Smooth muscle cell (in vitro differentiated cells): ENCODE measurements around the gene OBSL1. TPM values are rescaled to one million over a fixed set of nuclear protein-coding genes. Genes with fewer than 3 reads are reported as not detected.

Experiments
- DNase-seq: peaks from one replicate; lab custom pipeline; 2025; ENCODE audit not compliant: unreplicated experiment; lab: John Stamatoyannopoulos, UW
- H2AFZ ChIP-seq: fragments of 200-600 bp; sonication (generic); 2 replicates; pipeline ENCODE4 v1.6.0; 2016; ENCODE audit warnings: antibody characterized with exemption, low read depth, mild to moderate bottlenecking
- H3F3A ChIP-seq: fragments of 200-600 bp; sonication (generic); 2 replicates; pipeline ENCODE4 v1.6.0; 2017; ENCODE audit warnings: antibody characterized with exemption, low read depth
- H3K27ac ChIP-seq: fragments of 200-600 bp; sonication (generic); 2 replicates; pipeline ENCODE4 v1.5.1; 2016; ENCODE audit warnings: low read depth, mild to moderate bottlenecking
- H3K27me3 ChIP-seq: fragments of 200-600 bp; sonication (generic); 2 replicates; pipeline ENCODE4 v1.6.1; 2016; ENCODE audit warnings: low read depth, mild to moderate bottlenecking
- H3K36me3 ChIP-seq: fragments of 200-600 bp; sonication (generic); 2 replicates; pipeline ENCODE4 v1.5.1; 2016; ENCODE audit warnings: low read depth
- H3K4me1 ChIP-seq: fragments of 200-600 bp; sonication (generic); 2 replicates; pipeline ENCODE4 v1.5.1; 2016; ENCODE audit warnings: low read depth
- H3K4me2 ChIP-seq: fragments of 200-600 bp; sonication (generic); 2 replicates; pipeline ENCODE4 v1.6.0; 2016; ENCODE audit warnings: mild to moderate bottlenecking
- H3K4me3 ChIP-seq: fragments of 200-600 bp; sonication (generic); 2 replicates; pipeline ENCODE4 v1.5.1; 2016; ENCODE audit warnings: mild to moderate bottlenecking
- H3K79me2 ChIP-seq: fragments of 200-600 bp; sonication (generic); 2 replicates; pipeline ENCODE4 v1.6.0; 2016; ENCODE audit warnings: low read depth, mild to moderate bottlenecking
- H3K9ac ChIP-seq: fragments of 200-600 bp; sonication (generic); 2 replicates; pipeline ENCODE4 v1.6.0; 2016; ENCODE audit warnings: low read depth
- H3K9me3 ChIP-seq: fragments of 200-600 bp; sonication (generic); replicated peaks from 2 replicates; pipeline ENCODE4 v1.5.1; 2016; ENCODE audit warnings: low read depth
- H4K20me1 ChIP-seq: fragments of 200-600 bp; sonication (generic); 2 replicates; pipeline ENCODE4 v1.6.0; 2016; ENCODE audit warnings: low read depth
- CTCF ChIP-seq: fragments of 200-600 bp; sonication (generic); IDR thresholded peaks from 2 replicates; pipeline ENCODE4 v1.5.1; 2017; ENCODE audit warnings: borderline replicate concordance, mild to moderate bottlenecking, antibody characterized with exemption; ENCODE audit not compliant: insufficient read depth, poor library complexity, severe bottlenecking
- WGBS: methylation state at CpG from one replicate; pipeline ENCODE4 v1.1.7; 2016; ENCODE audit warnings: low lambda C conversion rate; 5-methylcytosine and 5-hydroxymethylcytosine counted together
- polyA plus RNA-seq: library from polyadenylated mRNA; unstranded; fragments of >200 nt; fragmentation: Nextera tagmentation; extraction: Ambion mirVana; gene quantifications from 2 replicates; pipeline ENCODE4 v1.2.1, GENCODE V29; 2016
- total RNA-seq: library from RNA; depleted of rRNA; stranded (reverse); fragments of >200 nt; gene quantifications from 2 replicates; pipeline ENCODE4 v1.2.3, GENCODE V29; 2014

OBSL1 gene
- total and polyA plus RNA-seq, 2 experiments from 2014 or later = 51.1 to 71.9 TPM

- no peak for TF ChIP-seq CTCF
- no peak overlapping the region for H3K4me2 ChIP-seq
- H3K36me3 ChIP-seq = no peaks in the 10 kb centered on the region
- WGBS = 88% methylated on average over 16 of the region's 17 CpGs
- no peak overlapping the region for H3K4me3 ChIP-seq
- H3K27me3 ChIP-seq = peaks cover 21% of the 10 kb centered on the region
- H3K27ac ChIP-seq = no peak overlapping the region
- no peaks in the 10 kb centered on the region for H3F3A ChIP-seq
- H3K9me3 ChIP-seq = no peaks in the 10 kb centered on the region
- H4K20me1 ChIP-seq = no peaks in the 10 kb centered on the region
- H3K9ac ChIP-seq = no peak overlapping the region
- no peak overlapping the region for H2AFZ ChIP-seq
- H3K4me1 ChIP-seq = peaks cover 38% of the 10 kb centered on the region
- H3K79me2 ChIP-seq = no peaks in the 10 kb centered on the region
- DNase-seq = no peak
Observed at GRCh38 chr2:219515874-219516629, 55.3 kb downstream of the OBSL1 start.

GRCh38 chr2:219514836-219515235, 56.5 kb downstream of the OBSL1 start:
- Histone ChIP-seq H3K4me1 (peaks cover 39% of the 10 kb centered on the region), H3K27ac (no peak overlapping the region), H3K9ac (no peak overlapping the region), H3K4me2 (no peak overlapping the region), H3K79me2 (no peaks in the 10 kb centered on the region), H3K27me3 (peaks cover 21% of the 10 kb centered on the region), H2AFZ (no peak overlapping the region), H3F3A (no peaks in the 10 kb centered on the region), H3K9me3 (no peaks in the 10 kb centered on the region), H4K20me1 (no peaks in the 10 kb centered on the region), H3K36me3 (no peaks in the 10 kb centered on the region), H3K4me3 (no peak overlapping the region)
- WGBS = 95% methylated on average over 21 of the region's 21 CpGs
- no peak for DNase-seq
- TF ChIP-seq CTCF = no peak

- Histone ChIP-seq H4K20me1 (no peaks in the 10 kb centered on the region), H3K27me3 (peaks cover 21% of the 10 kb centered on the region), H3K27ac (no peak within 1 kb of the TSS), H3K79me2 (no peaks in the 10 kb centered on the region), H3K9me3 (no peaks in the 10 kb centered on the region), H3K9ac (no peak within 1 kb of the TSS), H2AFZ (no peak within 1 kb of the TSS), H3K4me2 (peak within 1 kb of the TSS; percentile 71), H3K36me3 (no peaks in the 10 kb centered on the region), H3K4me1 (peaks cover 42% of the 10 kb centered on the region), H3K4me3 (no peak within 1 kb of the TSS), H3F3A (no peaks in the 10 kb centered on the region)
- 9% methylated on average over 28 of the region's 31 CpGs for WGBS
- TF ChIP-seq CTCF = no peak
- DNase-seq = peak; percentile 20
Observed at GRCh38 chr2:219514196-219514761, 57.1 kb downstream of the OBSL1 start, which contains the start of gene ASIC4. ASIC4 (plus strand) TSS chr2:219514482; CDS start chr2:219514725, 243 bp downstream.
